Smooth muscle cell (in vitro differentiated cells): ENCODE measurements around the gene UCK2. TPM values are rescaled to one million over a fixed set of nuclear protein-coding genes. Genes with fewer than 3 reads are reported as not detected.
A peak's percentile ranks its signal among the peaks of the same experiment; 100 is the strongest.

Source experiments
- DNase-seq: peaks from one replicate; lab custom pipeline; 2025; ENCODE audit not compliant: unreplicated experiment; lab: John Stamatoyannopoulos, UW
- H2AFZ ChIP-seq: fragments of 200-600 bp; sonication (generic); 2 replicates; pipeline ENCODE4 v1.6.0; 2016; ENCODE audit warnings: antibody characterized with exemption, low read depth, mild to moderate bottlenecking
- H3F3A ChIP-seq: fragments of 200-600 bp; sonication (generic); 2 replicates; pipeline ENCODE4 v1.6.0; 2017; ENCODE audit warnings: antibody characterized with exemption, low read depth
- H3K27ac ChIP-seq: fragments of 200-600 bp; sonication (generic); 2 replicates; pipeline ENCODE4 v1.5.1; 2016; ENCODE audit warnings: low read depth, mild to moderate bottlenecking
- H3K27me3 ChIP-seq: fragments of 200-600 bp; sonication (generic); 2 replicates; pipeline ENCODE4 v1.6.1; 2016; ENCODE audit warnings: low read depth, mild to moderate bottlenecking
- H3K36me3 ChIP-seq: fragments of 200-600 bp; sonication (generic); 2 replicates; pipeline ENCODE4 v1.5.1; 2016; ENCODE audit warnings: low read depth
- H3K4me1 ChIP-seq: fragments of 200-600 bp; sonication (generic); 2 replicates; pipeline ENCODE4 v1.5.1; 2016; ENCODE audit warnings: low read depth
- H3K4me2 ChIP-seq: fragments of 200-600 bp; sonication (generic); 2 replicates; pipeline ENCODE4 v1.6.0; 2016; ENCODE audit warnings: mild to moderate bottlenecking
- H3K4me3 ChIP-seq: fragments of 200-600 bp; sonication (generic); 2 replicates; pipeline ENCODE4 v1.5.1; 2016; ENCODE audit warnings: mild to moderate bottlenecking
- H3K79me2 ChIP-seq: fragments of 200-600 bp; sonication (generic); 2 replicates; pipeline ENCODE4 v1.6.0; 2016; ENCODE audit warnings: low read depth, mild to moderate bottlenecking
- H3K9ac ChIP-seq: fragments of 200-600 bp; sonication (generic); 2 replicates; pipeline ENCODE4 v1.6.0; 2016; ENCODE audit warnings: low read depth
- H3K9me3 ChIP-seq: fragments of 200-600 bp; sonication (generic); replicated peaks from 2 replicates; pipeline ENCODE4 v1.5.1; 2016; ENCODE audit warnings: low read depth
- H4K20me1 ChIP-seq: fragments of 200-600 bp; sonication (generic); 2 replicates; pipeline ENCODE4 v1.6.0; 2016; ENCODE audit warnings: low read depth
- WGBS: methylation state at CpG from one replicate; pipeline ENCODE4 v1.1.7; 2016; ENCODE audit warnings: low lambda C conversion rate; 5-methylcytosine and 5-hydroxymethylcytosine counted together
- polyA plus RNA-seq: library from polyadenylated mRNA; unstranded; fragments of >200 nt; fragmentation: Nextera tagmentation; extraction: Ambion mirVana; gene quantifications from 2 replicates; pipeline ENCODE4 v1.2.1, GENCODE V29; 2016
- total RNA-seq: library from RNA; depleted of rRNA; stranded (reverse); fragments of >200 nt; gene quantifications from 2 replicates; pipeline ENCODE4 v1.2.3, GENCODE V29; 2014
- TF ChIP-seq, protein P1 (sequence below): fragments of 200-600 bp; sonication (generic); IDR thresholded peaks from 2 replicates; pipeline ENCODE4 v1.5.1; 2017; ENCODE audit warnings: borderline replicate concordance, mild to moderate bottlenecking, antibody characterized with exemption; ENCODE audit not compliant: insufficient read depth, poor library complexity, severe bottlenecking

Gene UCK2
- total and polyA plus RNA-seq, 2 experiments from 2014 or later, result 32.6 to 39.5 TPM

- no peaks in the 10 kb centered on the region for H3K27me3 ChIP-seq
- no peak overlapping the region for H3K27ac ChIP-seq
- TF ChIP-seq, protein P1, sequence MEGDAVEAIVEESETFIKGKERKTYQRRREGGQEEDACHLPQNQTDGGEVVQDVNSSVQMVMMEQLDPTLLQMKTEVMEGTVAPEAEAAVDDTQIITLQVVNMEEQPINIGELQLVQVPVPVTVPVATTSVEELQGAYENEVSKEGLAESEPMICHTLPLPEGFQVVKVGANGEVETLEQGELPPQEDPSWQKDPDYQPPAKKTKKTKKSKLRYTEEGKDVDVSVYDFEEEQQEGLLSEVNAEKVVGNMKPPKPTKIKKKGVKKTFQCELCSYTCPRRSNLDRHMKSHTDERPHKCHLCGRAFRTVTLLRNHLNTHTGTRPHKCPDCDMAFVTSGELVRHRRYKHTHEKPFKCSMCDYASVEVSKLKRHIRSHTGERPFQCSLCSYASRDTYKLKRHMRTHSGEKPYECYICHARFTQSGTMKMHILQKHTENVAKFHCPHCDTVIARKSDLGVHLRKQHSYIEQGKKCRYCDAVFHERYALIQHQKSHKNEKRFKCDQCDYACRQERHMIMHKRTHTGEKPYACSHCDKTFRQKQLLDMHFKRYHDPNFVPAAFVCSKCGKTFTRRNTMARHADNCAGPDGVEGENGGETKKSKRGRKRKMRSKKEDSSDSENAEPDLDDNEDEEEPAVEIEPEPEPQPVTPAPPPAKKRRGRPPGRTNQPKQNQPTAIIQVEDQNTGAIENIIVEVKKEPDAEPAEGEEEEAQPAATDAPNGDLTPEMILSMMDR, result peak; percentile 92
- DNase-seq, result no peak
- no peaks in the 10 kb centered on the region for H3K36me3 ChIP-seq
- no peak overlapping the region for H2AFZ ChIP-seq
- no peaks in the 10 kb centered on the region for H4K20me1 ChIP-seq
- WGBS, result 23% methylated on average over 4 of the region's 4 CpGs
- no peaks in the 10 kb centered on the region for H3K9me3 ChIP-seq
- H3K4me3 ChIP-seq, result no peak overlapping the region
- H3K79me2 ChIP-seq, result no peaks in the 10 kb centered on the region
- no peak overlapping the region for H3K4me2 ChIP-seq
- no peaks in the 10 kb centered on the region for H3F3A ChIP-seq
- H3K4me1 ChIP-seq, result no peaks in the 10 kb centered on the region
- H3K9ac ChIP-seq, result no peak overlapping the region
Observed at GRCh38 chr1:165914136-165914798, 86.9 kb downstream of the UCK2 start.

DNA sequence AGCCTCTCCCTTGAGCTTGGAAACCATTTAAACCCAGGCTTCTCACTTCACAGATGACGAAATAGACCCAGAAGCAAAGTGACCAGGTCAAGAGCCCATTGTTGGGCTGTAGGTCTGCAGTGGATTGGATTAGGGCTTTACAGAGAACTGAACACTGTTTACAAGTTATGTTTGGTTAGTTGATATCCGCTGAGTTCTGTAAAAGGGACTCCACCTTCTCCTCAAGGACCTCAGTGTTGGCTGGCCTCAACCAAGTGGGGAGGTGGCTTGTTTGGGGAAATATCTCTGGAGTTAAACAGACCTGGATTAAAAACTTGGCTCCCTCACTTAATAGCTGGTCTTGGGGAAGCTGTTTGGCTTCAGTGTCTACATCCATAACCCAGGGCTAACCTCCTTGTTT is 88.1 kb downstream of the UCK2 start:
- no peak overlapping the region for H3K4me2 ChIP-seq
- H3K4me3 ChIP-seq, result no peak overlapping the region
- H2AFZ ChIP-seq, result no peak overlapping the region
- 93% methylated on average over 2 of the region's 2 CpGs for WGBS
- no peak for DNase-seq
- no peaks in the 10 kb centered on the region for H3K9me3 ChIP-seq
- no peaks in the 10 kb centered on the region for H3K36me3 ChIP-seq
- no peaks in the 10 kb centered on the region for H3K79me2 ChIP-seq
- no peak overlapping the region for H3K9ac ChIP-seq
- TF ChIP-seq, protein P1, result no peak
- H3K27ac ChIP-seq, result no peak overlapping the region
- no peaks in the 10 kb centered on the region for H4K20me1 ChIP-seq
- no peaks in the 10 kb centered on the region for H3F3A ChIP-seq
- H3K27me3 ChIP-seq, result no peaks in the 10 kb centered on the region
- H3K4me1 ChIP-seq, result no peaks in the 10 kb centered on the region

DNA sequence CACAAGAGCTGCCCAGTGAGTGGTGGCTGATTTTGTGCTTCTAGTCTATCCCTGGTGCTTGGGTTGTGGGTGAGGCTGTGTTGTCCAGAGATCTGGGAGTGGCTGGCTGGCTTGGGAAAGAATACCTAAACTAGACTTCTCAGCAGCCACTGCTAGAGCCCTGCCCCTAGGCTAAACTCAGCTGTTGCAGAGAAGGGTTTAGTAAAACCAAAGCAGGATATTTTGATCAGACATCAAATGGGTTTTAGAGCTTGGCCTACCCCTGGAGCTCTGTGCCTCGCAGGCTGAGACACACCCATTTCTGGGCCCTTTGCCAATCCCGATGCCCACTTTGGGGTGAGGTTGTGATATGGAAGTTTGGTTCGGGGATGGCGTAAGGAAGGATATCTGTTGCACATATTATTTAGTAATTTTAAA is 88.5 kb downstream of the UCK2 start:
- no peaks in the 10 kb centered on the region for H3K79me2 ChIP-seq
- no peak overlapping the region for H2AFZ ChIP-seq
- H3F3A ChIP-seq, result no peaks in the 10 kb centered on the region
- no peaks in the 10 kb centered on the region for H4K20me1 ChIP-seq
- H3K4me2 ChIP-seq, result no peak overlapping the region
- H3K36me3 ChIP-seq, result no peaks in the 10 kb centered on the region
- no peak overlapping the region for H3K4me3 ChIP-seq
- no peaks in the 10 kb centered on the region for H3K9me3 ChIP-seq
- H3K27ac ChIP-seq, result no peak overlapping the region
- H3K4me1 ChIP-seq, result no peaks in the 10 kb centered on the region
- no peak for DNase-seq
- TF ChIP-seq, protein P1, result no peak
- no peak overlapping the region for H3K9ac ChIP-seq
- H3K27me3 ChIP-seq, result no peaks in the 10 kb centered on the region
- WGBS, result 96% methylated on average over 4 of the region's 4 CpGs

DNA sequence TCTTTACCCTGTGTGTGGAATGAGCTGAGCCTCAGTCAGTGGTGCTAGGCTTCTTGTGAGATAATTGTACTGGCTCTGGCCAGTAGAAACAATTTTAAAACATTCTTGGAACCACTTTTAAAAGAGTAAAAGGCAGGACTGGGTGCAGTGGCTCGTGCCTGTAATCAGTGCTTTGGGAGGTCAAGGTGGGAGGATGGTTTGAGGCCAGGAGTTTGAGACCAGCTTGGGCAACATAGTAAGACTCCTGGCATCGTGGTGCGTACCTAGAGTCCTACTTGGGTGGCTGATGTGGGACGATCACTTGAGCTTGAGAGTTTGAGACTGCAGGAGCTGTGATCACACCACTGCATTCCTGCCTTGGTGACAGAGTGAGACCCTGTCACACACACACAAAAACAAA is 89.8 kb downstream of the UCK2 start:
- no peaks in the 10 kb centered on the region for H4K20me1 ChIP-seq
- no peak overlapping the region for H3K4me3 ChIP-seq
- H3K4me2 ChIP-seq, result no peak overlapping the region
- no peak overlapping the region for H2AFZ ChIP-seq
- H3K27me3 ChIP-seq, result no peaks in the 10 kb centered on the region
- H3K9ac ChIP-seq, result no peak overlapping the region
- no peaks in the 10 kb centered on the region for H3K4me1 ChIP-seq
- no peaks in the 10 kb centered on the region for H3K9me3 ChIP-seq
- H3F3A ChIP-seq, result no peaks in the 10 kb centered on the region
- 88% methylated on average over 4 of the region's 4 CpGs for WGBS
- H3K27ac ChIP-seq, result no peak overlapping the region
- no peak for DNase-seq
- TF ChIP-seq, protein P1, result no peak
- H3K36me3 ChIP-seq, result no peaks in the 10 kb centered on the region
- no peaks in the 10 kb centered on the region for H3K79me2 ChIP-seq
